ENCODE results near the gene NCAPG.

Gene NCAPG

GRCh38 chr4:17810260-17811077 lies at the start of gene NCAPG, which contains the start of gene DCAF16:
TSS of gene NCAPG (plus strand) at chr4:17810979. CDS start at chr4:17811078, 99 bp downstream.
TSS of gene DCAF16 (minus strand) at chr4:17810757. CDS start at chr4:17804141, 6,616 bp downstream.
- no peaks in the 10 kb centered on the region for H3K27me3 Mint-ChIP-seq
- H3K4me1 Mint-ChIP-seq, result peaks cover 38% of the 10 kb centered on the region
- peak within 1 kb of the TSS; percentile 99 for H3K27ac Mint-ChIP-seq
- H3K36me3 Mint-ChIP-seq, result peaks cover 3% of the 10 kb centered on the region
- no peaks in the 10 kb centered on the region for H3K9me3 Mint-ChIP-seq
- peak within 1 kb of the TSS; percentile 97 for H3K4me3 Mint-ChIP-seq

GRCh38 chr4:17761062-17761461 lies 49.7 kb upstream of the NCAPG start:
- Mint-ChIP-seq H3K36me3 (no peaks in the 10 kb centered on the region), H3K27me3 (peaks cover 2% of the 10 kb centered on the region), H3K4me1 (peaks cover 4% of the 10 kb centered on the region), H3K27ac (no peak overlapping the region), H3K9me3 (no peaks in the 10 kb centered on the region), H3K4me3 (no peak overlapping the region)

- H3K9me3 Mint-ChIP-seq, result no peaks in the 10 kb centered on the region
- H3K4me1 Mint-ChIP-seq, result peaks cover 4% of the 10 kb centered on the region
- H3K27ac Mint-ChIP-seq, result no peak overlapping the region
- peaks cover 2% of the 10 kb centered on the region for H3K27me3 Mint-ChIP-seq
- H3K36me3 Mint-ChIP-seq, result no peaks in the 10 kb centered on the region
- H3K4me3 Mint-ChIP-seq, result no peak overlapping the region
These were observed 48.1 kb upstream of the NCAPG start for GRCh38 chr4:17762726-17763125.

- H3K27ac Mint-ChIP-seq, result no peak overlapping the region
- H3K36me3 Mint-ChIP-seq, result no peaks in the 10 kb centered on the region
- no peaks in the 10 kb centered on the region for H3K9me3 Mint-ChIP-seq
- H3K27me3 Mint-ChIP-seq, result peaks cover 2% of the 10 kb centered on the region
- H3K4me3 Mint-ChIP-seq, result no peak overlapping the region
- H3K4me1 Mint-ChIP-seq, result peaks cover 4% of the 10 kb centered on the region
These were observed 47.4 kb upstream of the NCAPG start for GRCh38 chr4:17763416-17763815.

- peak overlapping the region; percentile 33 for H3K27ac Mint-ChIP-seq
- peaks cover 4% of the 10 kb centered on the region for H3K4me1 Mint-ChIP-seq
These were observed 46.8 kb upstream of the NCAPG start for GRCh38 chr4:17763931-17764330.

GRCh38 chr4:17765514-17766286 lies 45.1 kb upstream of the NCAPG start:
- no peak overlapping the region for H3K4me3 Mint-ChIP-seq
- peaks cover 2% of the 10 kb centered on the region for H3K27me3 Mint-ChIP-seq
- H3K36me3 Mint-ChIP-seq, result no peaks in the 10 kb centered on the region
- H3K9me3 Mint-ChIP-seq, result no peaks in the 10 kb centered on the region
- peaks cover 4% of the 10 kb centered on the region for H3K4me1 Mint-ChIP-seq
- H3K27ac Mint-ChIP-seq, result no peak overlapping the region

More at GRCh38 chr4:17763931-17764330, 46.8 kb upstream of the NCAPG start:
- H3K9me3 Mint-ChIP-seq, result no peaks in the 10 kb centered on the region
- no peaks in the 10 kb centered on the region for H3K36me3 Mint-ChIP-seq
- no peak overlapping the region for H3K4me3 Mint-ChIP-seq
- H3K27me3 Mint-ChIP-seq, result peaks cover 2% of the 10 kb centered on the region

GRCh38 chr4:17766826-17767458 lies 43.8 kb upstream of the NCAPG start:
- peaks cover 2% of the 10 kb centered on the region for H3K27me3 Mint-ChIP-seq
- H3K36me3 Mint-ChIP-seq, result no peaks in the 10 kb centered on the region
- peaks cover 4% of the 10 kb centered on the region for H3K4me1 Mint-ChIP-seq
- no peaks in the 10 kb centered on the region for H3K9me3 Mint-ChIP-seq
- no peak overlapping the region for H3K4me3 Mint-ChIP-seq
- no peak overlapping the region for H3K27ac Mint-ChIP-seq

GRCh38 chr4:17769406-17770174 lies 41.2 kb upstream of the NCAPG start:
- Mint-ChIP-seq H3K9me3 (no peaks in the 10 kb centered on the region), H3K4me3 (no peak overlapping the region), H3K27me3 (peaks cover 2% of the 10 kb centered on the region), H3K4me1 (peaks cover 4% of the 10 kb centered on the region), H3K36me3 (no peaks in the 10 kb centered on the region), H3K27ac (no peak overlapping the region)

GRCh38 chr4:17770845-17771244 lies 39.9 kb upstream of the NCAPG start:
- Mint-ChIP-seq H3K27ac (no peak overlapping the region), H3K9me3 (no peaks in the 10 kb centered on the region), H3K27me3 (peaks cover 2% of the 10 kb centered on the region), H3K4me1 (peaks cover under 1% of the 10 kb centered on the region), H3K4me3 (no peak overlapping the region), H3K36me3 (no peaks in the 10 kb centered on the region)

GRCh38 chr4:17771284-17771908 lies 39.4 kb upstream of the NCAPG start:
- H3K4me1 Mint-ChIP-seq, result no peaks in the 10 kb centered on the region
- H3K27me3 Mint-ChIP-seq, result peaks cover 3% of the 10 kb centered on the region
- no peak overlapping the region for H3K4me3 Mint-ChIP-seq
- no peaks in the 10 kb centered on the region for H3K9me3 Mint-ChIP-seq
- no peak overlapping the region for H3K27ac Mint-ChIP-seq
- H3K36me3 Mint-ChIP-seq, result no peaks in the 10 kb centered on the region

- Mint-ChIP-seq H3K27me3 (peaks cover 7% of the 10 kb centered on the region), H3K4me1 (no peaks in the 10 kb centered on the region), H3K27ac (no peak overlapping the region), H3K9me3 (no peaks in the 10 kb centered on the region), H3K4me3 (no peak overlapping the region), H3K36me3 (no peaks in the 10 kb centered on the region)
These were observed 37.6 kb upstream of the NCAPG start for GRCh38 chr4:17773135-17773698.

GRCh38 chr4:17778431-17778830 lies 32.3 kb upstream of the NCAPG start:
- no peaks in the 10 kb centered on the region for H3K9me3 Mint-ChIP-seq
- no peaks in the 10 kb centered on the region for H3K36me3 Mint-ChIP-seq
- peaks cover 27% of the 10 kb centered on the region for H3K27me3 Mint-ChIP-seq
- peaks cover 8% of the 10 kb centered on the region for H3K4me1 Mint-ChIP-seq
- H3K27ac Mint-ChIP-seq, result no peak overlapping the region
- H3K4me3 Mint-ChIP-seq, result no peak overlapping the region

GRCh38 chr4:17780501-17781299 lies 30.1 kb upstream of the NCAPG start:
- Mint-ChIP-seq H3K4me3 (no peak overlapping the region), H3K9me3 (no peaks in the 10 kb centered on the region), H3K27me3 (peaks cover 24% of the 10 kb centered on the region), H3K4me1 (peaks cover 10% of the 10 kb centered on the region), H3K36me3 (no peaks in the 10 kb centered on the region), H3K27ac (no peak overlapping the region)

Measured in activated naive CD4-positive, alpha-beta T cell treated with anti-CD3 and anti-CD28 coated beads, Interleukin-2, amount 50 U/mL, for 24 hours (primary cell).